GM21381 (cell line): Measurements from ENCODE around the gene RAB15.
"Not testable (repeated sequence)": the region's sequence is repeated elsewhere in the genome, so short reads cannot be mapped to it uniquely, and the experiment has no call there.

Experiments
- ATAC-seq: cut with Tn5 transposase; IDR thresholded peaks from one replicate; pipeline ENCODE4 v1.9.1; 2021; ENCODE audit warnings: mild to moderate bottlenecking, moderate library complexity; ENCODE audit not compliant: unreplicated experiment

The RAB15 gene

DNA sequence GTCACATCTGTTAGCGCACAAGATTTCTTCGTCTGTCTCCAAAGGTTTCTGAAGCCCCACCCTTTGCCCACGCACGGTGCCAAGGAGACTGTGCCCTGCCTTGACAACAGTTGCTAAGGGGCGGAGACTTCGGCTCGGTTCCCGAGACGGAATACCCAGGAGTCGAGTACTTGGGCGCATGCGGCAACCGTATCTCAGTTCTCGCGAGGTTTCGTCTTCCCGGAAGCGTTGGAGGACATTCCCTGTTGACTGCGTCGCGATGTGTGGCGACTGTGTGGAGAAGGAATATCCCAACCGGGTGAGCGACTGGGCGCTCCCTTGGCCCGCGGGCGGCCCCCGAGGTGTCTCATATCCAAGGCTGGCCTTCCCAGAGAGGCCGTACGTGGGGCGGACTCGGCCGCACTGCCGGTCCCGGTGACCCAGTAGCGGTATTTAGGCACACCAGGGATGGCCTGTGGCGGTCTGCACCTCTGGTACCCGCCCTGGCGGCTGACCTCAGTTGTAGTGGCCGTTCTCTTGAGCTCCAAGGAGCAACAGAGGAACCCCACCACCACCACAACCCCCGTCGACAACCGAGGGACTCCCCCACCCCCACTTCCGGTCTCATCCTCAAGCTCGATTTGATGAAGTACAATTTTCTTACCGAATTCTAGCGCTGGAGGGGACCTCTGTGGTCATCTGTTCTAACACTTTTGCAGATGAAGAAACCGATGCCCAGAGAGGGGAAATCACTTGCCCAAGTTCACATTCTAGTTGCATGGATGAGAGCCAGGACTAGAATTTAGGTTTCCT, 57.7 kb downstream of the RAB15 start, which contains the start of gene CHURC1:
Gene CHURC1, plus strand, starts transcription at position 219 of the 792 bp plus-strand sequence. Its CDS starts 41 bp downstream, at position 260.
- ATAC-seq: peak; percentile 94

GRCh38 chr14:64913477-64913876, 58.7 kb downstream of the RAB15 start:
- ATAC-seq: not testable (repeated sequence)

DNA sequence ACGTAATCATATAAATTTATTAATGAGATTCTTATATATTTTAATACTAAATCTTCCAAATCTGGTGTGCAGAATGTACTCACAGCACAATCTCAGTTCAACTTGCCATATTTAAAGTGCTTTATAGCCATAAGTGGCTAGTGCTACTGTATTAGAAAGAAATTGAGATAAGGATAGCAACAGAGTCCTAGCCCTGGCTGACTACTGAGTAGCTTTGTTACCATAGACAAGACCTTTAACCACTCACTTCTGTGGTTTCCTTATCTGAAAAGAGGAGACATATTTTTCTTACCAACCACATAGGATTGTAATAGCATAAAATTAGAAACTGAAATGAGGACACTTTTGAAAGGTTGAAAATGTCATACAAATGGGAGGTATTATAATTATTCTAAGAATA, 59.9 kb downstream of the RAB15 start:
- ATAC-seq: no peak

DNA sequence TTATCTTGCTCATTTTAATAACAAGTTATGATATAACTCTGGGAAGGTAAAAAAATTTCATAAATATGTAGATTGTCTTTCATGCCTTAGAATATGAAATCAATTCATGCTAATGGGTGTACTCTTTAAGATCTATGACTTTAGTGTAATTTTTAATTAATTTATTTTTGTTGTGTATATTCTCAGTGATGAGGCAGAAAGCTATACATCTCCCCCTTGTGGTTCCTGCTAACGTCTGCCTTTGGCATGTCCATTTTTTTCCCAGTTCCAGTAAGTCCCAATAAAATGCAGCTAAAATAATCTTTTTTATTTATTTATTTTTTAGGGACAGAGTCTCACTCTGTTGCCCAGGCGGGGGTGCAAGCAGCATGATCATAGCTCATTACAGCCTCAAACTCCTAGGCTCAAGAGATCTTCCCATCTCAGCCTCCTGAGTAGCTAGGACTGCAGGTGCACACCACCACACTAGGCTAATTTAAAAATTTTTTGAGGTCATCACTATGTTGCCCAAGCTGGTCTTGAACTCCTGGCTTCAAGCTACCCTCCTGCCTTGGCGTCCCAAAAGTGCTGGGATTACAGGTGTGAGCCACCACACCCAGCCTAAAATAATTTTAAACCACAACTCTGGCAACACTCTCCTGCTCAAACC, 61.2 kb downstream of the RAB15 start:
- ATAC-seq: no peak

DNA sequence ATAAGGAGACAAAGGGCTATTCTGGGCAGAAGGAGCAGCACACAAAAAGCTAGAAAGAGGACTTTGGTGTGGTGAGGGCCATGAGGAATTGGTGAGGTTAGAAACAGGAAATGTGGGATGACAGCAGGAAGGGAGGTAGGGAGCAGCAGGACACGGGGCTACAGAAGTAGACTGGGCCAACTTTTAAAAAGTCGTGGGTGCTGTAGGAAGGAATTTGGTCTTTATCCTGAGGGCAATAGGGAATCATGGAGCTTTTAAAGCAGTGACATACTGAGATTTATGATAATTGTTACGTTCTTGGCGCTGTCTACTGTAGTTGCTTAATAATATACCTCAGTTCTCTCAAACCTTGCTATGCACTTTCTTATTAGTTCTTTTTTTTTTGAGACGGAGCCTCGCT, 66.1 kb downstream of the RAB15 start:
- no peak for ATAC-seq

DNA sequence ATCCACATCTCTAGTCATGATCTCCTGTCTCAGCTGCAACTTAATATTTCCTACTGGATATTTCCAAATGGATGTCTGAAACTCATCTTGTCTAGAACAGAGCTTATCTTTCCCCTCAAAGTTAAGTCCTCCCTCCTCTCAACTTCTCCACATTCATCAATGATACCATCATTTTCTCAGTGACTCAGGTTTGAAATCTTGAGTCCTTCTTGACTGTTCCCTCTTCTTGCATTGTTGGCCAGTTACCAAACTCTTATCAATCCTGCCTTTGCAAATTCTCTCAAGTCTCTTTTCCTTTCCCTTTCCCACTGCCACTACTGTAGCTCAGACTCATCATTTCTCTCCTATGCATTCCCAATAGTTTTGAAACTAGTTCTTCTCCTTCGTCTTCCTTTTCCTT, 72.2 kb downstream of the RAB15 start:
- no peak for ATAC-seq
